Measurements from ENCODE around the gene PDZRN4.

Gene PDZRN4

GRCh38 chr12:41439801-41440200 lies 251.7 kb downstream of the PDZRN4 start:
- DNase-seq (ENCODE audit: low spot score in 2 of 2) = no peak
- in situ Hi-C loops (cut with MboI; ENCODE audit: low sequenced_read_pairs) = no loop called here
- H3K4me3 ChIP-seq = no peak overlapping the region
- no peaks in the 10 kb centered on the region for H3K4me1 ChIP-seq
- H3K27me3 ChIP-seq (ENCODE audit: low read depth) = no peaks in the 10 kb centered on the region; the same call in 1 of the 2 replicates
- H3K9me3 ChIP-seq = no peaks in the 10 kb centered on the region
- H3K36me3 ChIP-seq (replicated peaks) = no peaks in the 10 kb centered on the region

- Histone ChIP-seq H3K36me3 (replicated peaks) (no peaks in the 10 kb centered on the region), H3K9me3 (no peaks in the 10 kb centered on the region), H3K27me3 (ENCODE audit: low read depth) (no peaks in the 10 kb centered on the region; the same call in 1 of the 2 replicates), H3K4me1 (no peaks in the 10 kb centered on the region), H3K4me3 (no peak overlapping the region)
- in situ Hi-C loops (cut with MboI; ENCODE audit: low sequenced_read_pairs) = no loop called here
- DNase-seq (ENCODE audit: low spot score in 2 of 2) = no peak
These were observed 253.1 kb downstream of the PDZRN4 start for GRCh38 chr12:41441180-41441579.

- in situ Hi-C loops (cut with MboI; ENCODE audit: low sequenced_read_pairs) = no loop called here
- no peaks in the 10 kb centered on the region for H3K4me1 ChIP-seq
- H3K9me3 ChIP-seq = no peaks in the 10 kb centered on the region
- no peaks in the 10 kb centered on the region for H3K36me3 ChIP-seq (replicated peaks)
- no peak for DNase-seq (ENCODE audit: low spot score in 2 of 2)
- H3K4me3 ChIP-seq = no peak overlapping the region
- H3K27me3 ChIP-seq (ENCODE audit: low read depth) = no peaks in the 10 kb centered on the region; the same call in 1 of the 2 replicates
These were observed 254.8 kb downstream of the PDZRN4 start for GRCh38 chr12:41442896-41443295.

- in situ Hi-C loops (cut with MboI; ENCODE audit: low sequenced_read_pairs) = no loop called here
- no peak overlapping the region for H3K4me3 ChIP-seq
- no peaks in the 10 kb centered on the region for H3K36me3 ChIP-seq (replicated peaks)
- DNase-seq (ENCODE audit: low spot score in 2 of 2) = no peak
- no peaks in the 10 kb centered on the region for H3K9me3 ChIP-seq
- H3K27me3 ChIP-seq (ENCODE audit: low read depth) = no peaks in the 10 kb centered on the region; the same call in 1 of the 2 replicates
- H3K4me1 ChIP-seq = no peaks in the 10 kb centered on the region
These were observed 255.6 kb downstream of the PDZRN4 start for GRCh38 chr12:41443690-41444089.

- Histone ChIP-seq H3K4me3 (no peak overlapping the region), H3K36me3 (replicated peaks) (no peaks in the 10 kb centered on the region), H3K27me3 (ENCODE audit: low read depth) (no peaks in the 10 kb centered on the region), H3K4me1 (no peaks in the 10 kb centered on the region), H3K9me3 (no peaks in the 10 kb centered on the region)
- DNase-seq (ENCODE audit: low spot score in 2 of 2) = no peak
- in situ Hi-C loops (cut with MboI; ENCODE audit: low sequenced_read_pairs) = no loop called here
These were observed 264.8 kb downstream of the PDZRN4 start for GRCh38 chr12:41452838-41453407.

- no peak for DNase-seq (ENCODE audit: low spot score in 2 of 2)
- Histone ChIP-seq H3K4me3 (no peak overlapping the region), H3K4me1 (no peaks in the 10 kb centered on the region), H3K9me3 (no peaks in the 10 kb centered on the region), H3K36me3 (replicated peaks) (no peaks in the 10 kb centered on the region), H3K27me3 (ENCODE audit: low read depth) (no peaks in the 10 kb centered on the region)
- in situ Hi-C loops (cut with MboI; ENCODE audit: low sequenced_read_pairs) = no loop called here
These were observed 265.3 kb downstream of the PDZRN4 start for GRCh38 chr12:41453409-41453808.

- Histone ChIP-seq H3K36me3 (replicated peaks) (no peaks in the 10 kb centered on the region), H3K4me1 (no peaks in the 10 kb centered on the region), H3K4me3 (no peak overlapping the region), H3K9me3 (no peaks in the 10 kb centered on the region), H3K27me3 (ENCODE audit: low read depth) (no peaks in the 10 kb centered on the region)
- no peak for DNase-seq (ENCODE audit: low spot score in 2 of 2)
- in situ Hi-C loops (cut with MboI; ENCODE audit: low sequenced_read_pairs) = no loop called here
These were observed 271.2 kb downstream of the PDZRN4 start for GRCh38 chr12:41459111-41459905.

GRCh38 chr12:41459906-41460214 lies 271.7 kb downstream of the PDZRN4 start:
- no peak for DNase-seq (ENCODE audit: low spot score in 2 of 2)
- in situ Hi-C loops (cut with MboI; ENCODE audit: low sequenced_read_pairs) = no loop called here
- H3K9me3 ChIP-seq = no peaks in the 10 kb centered on the region
- H3K27me3 ChIP-seq (ENCODE audit: low read depth) = no peaks in the 10 kb centered on the region
- no peaks in the 10 kb centered on the region for H3K4me1 ChIP-seq
- no peaks in the 10 kb centered on the region for H3K36me3 ChIP-seq (replicated peaks)
- no peak overlapping the region for H3K4me3 ChIP-seq

- H3K9me3 ChIP-seq = no peaks in the 10 kb centered on the region
- H3K27me3 ChIP-seq (ENCODE audit: low read depth) = no peaks in the 10 kb centered on the region
- H3K4me1 ChIP-seq = no peaks in the 10 kb centered on the region
- no peak for DNase-seq (ENCODE audit: low spot score in 2 of 2)
- in situ Hi-C loops (cut with MboI; ENCODE audit: low sequenced_read_pairs) = no loop called here
- no peak overlapping the region for H3K4me3 ChIP-seq
- H3K36me3 ChIP-seq (replicated peaks) = no peaks in the 10 kb centered on the region
These were observed 272.8 kb downstream of the PDZRN4 start for GRCh38 chr12:41460906-41461305.

GRCh38 chr12:41462312-41462711 lies 274.2 kb downstream of the PDZRN4 start:
- no peak for DNase-seq (ENCODE audit: low spot score in 2 of 2)
- no peaks in the 10 kb centered on the region for H3K36me3 ChIP-seq (replicated peaks)
- no peak overlapping the region for H3K4me3 ChIP-seq
- H3K9me3 ChIP-seq = no peaks in the 10 kb centered on the region
- no peaks in the 10 kb centered on the region for H3K27me3 ChIP-seq (ENCODE audit: low read depth)
- in situ Hi-C loops (cut with MboI; ENCODE audit: low sequenced_read_pairs) = no loop called here
- H3K4me1 ChIP-seq = peaks cover 4% of the 10 kb centered on the region

GRCh38 chr12:41465526-41465925 lies 277.4 kb downstream of the PDZRN4 start:
- no peaks in the 10 kb centered on the region for H3K27me3 ChIP-seq (ENCODE audit: low read depth)
- H3K36me3 ChIP-seq (replicated peaks) = no peaks in the 10 kb centered on the region
- no peaks in the 10 kb centered on the region for H3K9me3 ChIP-seq
- DNase-seq (ENCODE audit: low spot score in 2 of 2) = no peak
- no peak overlapping the region for H3K4me3 ChIP-seq
- peaks cover 4% of the 10 kb centered on the region for H3K4me1 ChIP-seq
- in situ Hi-C loops (cut with MboI; ENCODE audit: low sequenced_read_pairs) = no loop called here

GRCh38 chr12:41466300-41466699 lies 278.2 kb downstream of the PDZRN4 start:
- Histone ChIP-seq H3K36me3 (replicated peaks) (no peaks in the 10 kb centered on the region), H3K4me1 (peaks cover 4% of the 10 kb centered on the region), H3K9me3 (no peaks in the 10 kb centered on the region), H3K4me3 (no peak overlapping the region), H3K27me3 (ENCODE audit: low read depth) (no peaks in the 10 kb centered on the region)
- in situ Hi-C loops (cut with MboI; ENCODE audit: low sequenced_read_pairs) = no loop called here
- DNase-seq (ENCODE audit: low spot score in 2 of 2) = no peak

- in situ Hi-C loops (cut with MboI; ENCODE audit: low sequenced_read_pairs) = no loop called here
- DNase-seq (ENCODE audit: low spot score in 2 of 2) = peak; percentile 9 to 36
- Histone ChIP-seq H3K36me3 (replicated peaks) (no peaks in the 10 kb centered on the region), H3K4me3 (no peak overlapping the region), H3K4me1 (peaks cover 4% of the 10 kb centered on the region), H3K27me3 (ENCODE audit: low read depth) (no peaks in the 10 kb centered on the region), H3K9me3 (no peaks in the 10 kb centered on the region)
These were observed 278.7 kb downstream of the PDZRN4 start for GRCh38 chr12:41466802-41467201.

- in situ Hi-C loops (cut with MboI; ENCODE audit: low sequenced_read_pairs) = no loop called here
- no peak overlapping the region for H3K4me3 ChIP-seq
- H3K27me3 ChIP-seq (ENCODE audit: low read depth) = no peaks in the 10 kb centered on the region
- no peaks in the 10 kb centered on the region for H3K9me3 ChIP-seq
- no peak for DNase-seq (ENCODE audit: low spot score in 2 of 2)
- H3K36me3 ChIP-seq (replicated peaks) = no peaks in the 10 kb centered on the region
- H3K4me1 ChIP-seq = peaks cover 4% of the 10 kb centered on the region
These were observed 279.6 kb downstream of the PDZRN4 start for GRCh38 chr12:41467591-41468325.

Measured in HAP-1 (cell line).